K562 (cell line): ENCODE results near the gene TSPAN1. TPM values are rescaled to one million over a fixed set of nuclear protein-coding genes. Genes with fewer than 3 reads are reported as not detected.

Experiments used
- ATAC-seq: fragments of 200-7000 bp; cut with Tn5 transposase; 3 replicates; pipeline ENCODE4 v1.9.1; 2020; ENCODE audit warnings: moderate library complexity
- BruUV-seq: library from RNA; stranded (reverse); fragments of 400-500 nt; replicated peaks from 2 replicates; lab custom pipeline; 2021; lab: Mats Ljungman, UMichigan
- CTCF ChIA-PET: fragments of 300-600 bp; formaldehyde crosslinking; extraction: SDS; loops from one replicate; lab custom pipeline; 2021; ENCODE audit warnings: low intra/inter-chr PET ratio; lab: Yijun Ruan, JAX
- POLR2A ChIA-PET: fragments of 300-600, 350-650 bp; sonication (Branson Sonifier 250); formaldehyde crosslinking; extraction: SDS; loops from one replicate; lab custom pipeline; 2021; ENCODE audit warnings: antibody characterized with exemption, inconsistent platforms; lab: Yijun Ruan, JAX
- DNase-seq, 4 experiments: peaks; one replicate each; pipeline versions ENCODE4 v3.0.0 to v3.0.0-alpha.2; 2011 to 2018; ENCODE audit warnings: low spot score in 3 of 4, mixed read lengths in 3 of 4; ENCODE audit errors: extremely low read depth in 1 of 4
- FAIRE-seq: peaks from 2 replicates; lab custom pipeline; 2011; peaks lifted over from hg19 to GRCh38; lab: Jason Lieb, UNC
- H2AFZ ChIP-seq: 2 replicates; pipeline ENCODE4 v1.6.0; 2011; ENCODE audit warnings: low read depth, low read length, control low read depth, inconsistent platforms
- H3K27ac ChIP-seq: fragments of 200-600 bp; 3 replicates; pipeline ENCODE4 v1.8.0; 2011; ENCODE audit warnings: low read depth, mild to moderate bottlenecking, control low read depth, inconsistent platforms, low read length, moderate library complexity, mixed read lengths; ENCODE audit errors: extremely low read depth
- H3K27me3 ChIP-seq, 2 experiments: fragments of 300-600 bp in 1 of 2; 2 replicates in 1 of 2; 3 replicates in 1 of 2; pipeline versions ENCODE4 v1.6.0 to v1.8.0; 2011; ENCODE audit warnings: inconsistent platforms in 2 of 2, low read length in 2 of 2, mild to moderate bottlenecking in 1 of 2, mixed read lengths in 1 of 2, moderate library complexity in 1 of 2; ENCODE audit not compliant: control insufficient read depth in 2 of 2, insufficient read depth in 2 of 2
- H3K36me3 ChIP-seq: fragments of 300-600 bp; 3 replicates; pipeline ENCODE4 v1.8.0; 2011; ENCODE audit warnings: mild to moderate bottlenecking, low read length, inconsistent platforms; ENCODE audit not compliant: control insufficient read depth, insufficient read depth
- H3K4me1 ChIP-seq, 2 experiments: fragments of 200-600 bp in 1 of 2; replicated peaks in 1 of 2; 2 replicates in 1 of 2; 3 replicates in 1 of 2; pipeline versions ENCODE4 v1.5.1 to v1.8.0; 2011; ENCODE audit warnings: inconsistent platforms in 2 of 2, low read length in 2 of 2, mild to moderate bottlenecking in 1 of 2, mixed read lengths in 1 of 2, moderate library complexity in 1 of 2; ENCODE audit not compliant: control insufficient read depth in 2 of 2, insufficient read depth in 2 of 2
- H3K4me2 ChIP-seq: 2 replicates; pipeline ENCODE4 v1.6.1; 2011; ENCODE audit warnings: low read length, control low read depth, inconsistent platforms, mixed read lengths; ENCODE audit not compliant: insufficient read depth
- H3K4me3 ChIP-seq: fragments of 200-600 bp; sonication (generic), shearing (Covaris generic); 2 replicates; pipeline ENCODE4 v1.5.1; 2016; ENCODE audit warnings: control low read depth, inconsistent platforms
- H3K79me2 ChIP-seq: fragments of 200-600 bp; 3 replicates; pipeline ENCODE4 v1.8.0; 2011; ENCODE audit warnings: low read length, inconsistent platforms; ENCODE audit not compliant: control insufficient read depth, insufficient read depth
- H3K9ac ChIP-seq, 2 experiments: 2 replicates each; pipeline versions ENCODE4 v1.6.0 to v1.6.1; 2011; ENCODE audit warnings: low read depth in 2 of 2, low read length in 2 of 2, control low read depth in 1 of 2, inconsistent platforms in 1 of 2, mild to moderate bottlenecking in 1 of 2, mixed read lengths in 1 of 2; ENCODE audit not compliant: insufficient read depth in 1 of 2
- H3K9me1 ChIP-seq: one replicate; pipeline ENCODE4 v1.6.0; 2011; ENCODE audit warnings: inconsistent platforms, mild to moderate bottlenecking, low read length, moderate library complexity; ENCODE audit not compliant: control insufficient read depth, insufficient read depth
- H3K9me3 ChIP-seq: replicated peaks from 2 replicates; pipeline ENCODE4 v1.5.1; 2011; ENCODE audit warnings: low read depth, low read length, inconsistent platforms; ENCODE audit not compliant: control insufficient read depth, insufficient read depth
- H4K20me1 ChIP-seq: replicated peaks from 2 replicates; pipeline ENCODE4 v1.6.1; 2011; ENCODE audit warnings: low read length, inconsistent platforms, mixed read lengths; ENCODE audit not compliant: control insufficient read depth, insufficient read depth
- NFATC3 ChIP-seq: fragments of 450-650 bp; IDR thresholded peaks from 2 replicates; pipeline ENCODE4 v1.6.1; 2017; ENCODE audit warnings: mild to moderate bottlenecking
- WGBS: fragments of 100-300 bp; shearing (Covaris generic); methylation state at CpG from one replicate; pipeline ENCODE4 v1.1.6; 2016; ENCODE audit warnings: low coverage, mixed read lengths; ENCODE audit not compliant: insufficient coverage; ENCODE audit errors: missing lambda C conversion rate; 5-methylcytosine and 5-hydroxymethylcytosine counted together
- in situ Hi-C: fragments of 300-500 bp; cut with MboI; formaldehyde crosslinking; loops from 4 replicates; pipeline ENCODE4 v1.15.0; 2018; ENCODE audit warnings: inconsistent platforms, mixed read lengths
- intact Hi-C: fragments of 100-400 bp; cut with micrococcal nuclease; formaldehyde crosslinking; loops from 2 replicates; pipeline ENCODE4 v1.14.2; 2022
- polyA plus RNA-seq, 8 experiments: library from polyadenylated mRNA; depleted of rRNA in 4 of 8; stranded (reverse) in 5 of 8; unstranded in 3 of 8; fragments of >200 nt; fragmentation: Nextera tagmentation in 2 of 8; fragmentation: Illumina TruSeq in 1 of 8; extraction: Ambion mirVana in 2 of 8; extraction: Trizol in 1 of 8; gene quantifications; 2 replicates each; pipeline versions ENCODE4 v1.2.1 to v1.2.3, GENCODE V29; 2011 to 2014; ENCODE audit warnings: inconsistent platforms in 1 of 8, missing spikeins in 1 of 8
- total RNA-seq, 7 experiments: library from RNA; depleted of rRNA in 6 of 7; stranded (reverse); fragments of >200 nt in 6 of 7; fragmentation: Illumina TruSeq in 2 of 7; extraction: Trizol in 2 of 7; gene quantifications; 2 replicates each; pipeline versions ENCODE4 v1.2.1 to v1.2.3, GENCODE V29; 2011 to 2021; ENCODE audit warnings: low replicate concordance in 1 of 7
- TF ChIP-seq, protein P1 (sequence below): fragments of 450-650 bp; IDR thresholded peaks from 2 replicates; pipeline ENCODE4 v1.6.1; 2018; ENCODE audit not compliant: partially characterized antibody

TSPAN1 gene
- total and polyA plus RNA-seq, 9 of the 15 experiments (the other 6 are each of a cell fraction or from before 2014, with no cell fraction given): 0.58 TPM; not detected in 8

DNA sequence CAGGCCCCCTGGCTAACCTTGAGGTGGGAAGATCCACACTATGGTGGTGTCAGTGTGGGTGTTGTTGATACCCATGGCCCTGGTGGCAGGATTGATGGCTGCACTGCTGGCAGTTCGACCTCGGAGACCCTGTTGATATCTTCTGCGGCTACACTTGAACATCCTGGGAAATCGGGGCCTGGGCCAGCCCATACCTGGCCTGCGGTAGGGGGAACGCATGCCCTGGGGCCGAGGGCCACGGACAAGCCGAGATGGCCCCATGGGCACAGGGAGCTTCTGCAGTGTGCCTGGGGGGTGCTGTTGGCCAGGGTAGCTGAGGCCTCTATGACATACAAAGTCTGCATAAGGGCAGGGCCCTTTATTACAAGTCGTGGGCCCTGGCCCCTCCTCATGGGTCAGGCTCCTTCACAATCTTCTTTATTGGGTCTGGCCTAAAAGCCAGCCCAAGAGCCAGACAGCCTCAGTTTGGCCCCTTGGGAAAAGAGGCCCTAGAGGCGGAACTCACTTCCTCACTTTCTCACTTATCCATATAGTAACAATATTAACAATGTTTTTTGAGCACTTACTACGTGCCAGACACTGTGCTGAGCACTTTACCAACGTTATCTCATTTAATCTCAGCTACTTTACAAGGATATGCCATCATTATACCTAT is 1.5 kb downstream of the TSPAN1 start, which contains the start of gene P3R3URF:
Gene P3R3URF (minus strand): TSS at position 278 of the 655 bp plus-strand sequence. CDS start 17 bp downstream, at position 261.
- H3K4me1 ChIP-seq: peaks cover 37 to 40% of the 10 kb centered on the region in 2 experiments
- H3K9me1 ChIP-seq: no peaks in the 10 kb centered on the region
- TF ChIP-seq NFATC3: no peak
- TF ChIP-seq, protein P1, sequence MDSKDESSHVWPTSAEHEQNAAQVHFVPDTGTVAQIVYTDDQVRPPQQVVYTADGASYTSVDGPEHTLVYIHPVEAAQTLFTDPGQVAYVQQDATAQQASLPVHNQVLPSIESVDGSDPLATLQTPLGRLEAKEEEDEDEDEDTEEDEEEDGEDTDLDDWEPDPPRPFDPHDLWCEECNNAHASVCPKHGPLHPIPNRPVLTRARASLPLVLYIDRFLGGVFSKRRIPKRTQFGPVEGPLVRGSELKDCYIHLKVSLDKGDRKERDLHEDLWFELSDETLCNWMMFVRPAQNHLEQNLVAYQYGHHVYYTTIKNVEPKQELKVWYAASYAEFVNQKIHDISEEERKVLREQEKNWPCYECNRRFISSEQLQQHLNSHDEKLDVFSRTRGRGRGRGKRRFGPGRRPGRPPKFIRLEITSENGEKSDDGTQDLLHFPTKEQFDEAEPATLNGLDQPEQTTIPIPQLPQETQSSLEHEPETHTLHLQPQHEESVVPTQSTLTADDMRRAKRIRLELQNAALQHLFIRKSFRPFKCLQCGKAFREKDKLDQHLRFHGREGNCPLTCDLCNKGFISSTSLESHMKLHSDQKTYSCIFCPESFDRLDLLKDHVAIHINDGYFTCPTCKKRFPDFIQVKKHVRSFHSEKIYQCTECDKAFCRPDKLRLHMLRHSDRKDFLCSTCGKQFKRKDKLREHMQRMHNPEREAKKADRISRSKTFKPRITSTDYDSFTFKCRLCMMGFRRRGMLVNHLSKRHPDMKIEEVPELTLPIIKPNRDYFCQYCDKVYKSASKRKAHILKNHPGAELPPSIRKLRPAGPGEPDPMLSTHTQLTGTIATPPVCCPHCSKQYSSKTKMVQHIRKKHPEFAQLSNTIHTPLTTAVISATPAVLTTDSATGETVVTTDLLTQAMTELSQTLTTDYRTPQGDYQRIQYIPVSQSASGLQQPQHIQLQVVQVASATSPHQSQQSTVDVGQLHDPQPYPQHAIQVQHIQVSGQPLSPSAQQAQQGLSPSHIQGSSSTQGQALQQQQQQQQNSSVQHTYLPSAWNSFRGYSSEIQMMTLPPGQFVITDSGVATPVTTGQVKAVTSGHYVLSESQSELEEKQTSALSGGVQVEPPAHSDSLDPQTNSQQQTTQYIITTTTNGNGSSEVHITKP: peak; percentile 32
- no peak within 1 kb of the TSS for H3K4me2 ChIP-seq
- no peak for ATAC-seq
- no peak within 1 kb of the TSS for H3K27ac ChIP-seq
- H3K79me2 ChIP-seq: no peaks in the 10 kb centered on the region
- intact Hi-C loops (loop anchor here (10.0 kb wide), 1 partner anchor 292 kb away; no protein-coding TSS in a partner anchor), in situ Hi-C loops (loop anchor here (5.0 to 25.0 kb wide), 2 partner anchors 139 to 539 kb away; no protein-coding TSS in a partner anchor)
- ChIA-PET POLR2A (interaction anchor here (1.5 to 1.8 kb wide), 2 partner anchors 8 to 137 kb away, joined by 4 read pairs; no protein-coding TSS in a partner anchor), CTCF (interaction anchor here (0.6 kb wide), 2 partner anchors 138 to 662 kb away, joined by 3 read pairs; no protein-coding TSS in a partner anchor)
- no peaks in the 10 kb centered on the region for H4K20me1 ChIP-seq
- H3K9ac ChIP-seq: peak within 1 kb of the TSS in 1 of 2 experiments; percentile 57; a peak in 1 of 4 replicates
- no peak for FAIRE-seq
- no peak for DNase-seq
- no peaks in the 10 kb centered on the region for H3K36me3 ChIP-seq
- BruUV-seq: no TSS peak
- no peaks in the 10 kb centered on the region for H3K9me3 ChIP-seq
- 62% methylated on average over 13 of the region's 13 CpGs for WGBS
- H3K27me3 ChIP-seq: 0 out of 5 replicates have a peak, but pooled peaks cover 0 to 6% of the 10 kb centered on the region in 2 experiments
- peak within 1 kb of the TSS; percentile 76 for H2AFZ ChIP-seq
- H3K4me3 ChIP-seq: no peak within 1 kb of the TSS
